Measurements from ENCODE around the gene TBX4.

Gene TBX4

DNA sequence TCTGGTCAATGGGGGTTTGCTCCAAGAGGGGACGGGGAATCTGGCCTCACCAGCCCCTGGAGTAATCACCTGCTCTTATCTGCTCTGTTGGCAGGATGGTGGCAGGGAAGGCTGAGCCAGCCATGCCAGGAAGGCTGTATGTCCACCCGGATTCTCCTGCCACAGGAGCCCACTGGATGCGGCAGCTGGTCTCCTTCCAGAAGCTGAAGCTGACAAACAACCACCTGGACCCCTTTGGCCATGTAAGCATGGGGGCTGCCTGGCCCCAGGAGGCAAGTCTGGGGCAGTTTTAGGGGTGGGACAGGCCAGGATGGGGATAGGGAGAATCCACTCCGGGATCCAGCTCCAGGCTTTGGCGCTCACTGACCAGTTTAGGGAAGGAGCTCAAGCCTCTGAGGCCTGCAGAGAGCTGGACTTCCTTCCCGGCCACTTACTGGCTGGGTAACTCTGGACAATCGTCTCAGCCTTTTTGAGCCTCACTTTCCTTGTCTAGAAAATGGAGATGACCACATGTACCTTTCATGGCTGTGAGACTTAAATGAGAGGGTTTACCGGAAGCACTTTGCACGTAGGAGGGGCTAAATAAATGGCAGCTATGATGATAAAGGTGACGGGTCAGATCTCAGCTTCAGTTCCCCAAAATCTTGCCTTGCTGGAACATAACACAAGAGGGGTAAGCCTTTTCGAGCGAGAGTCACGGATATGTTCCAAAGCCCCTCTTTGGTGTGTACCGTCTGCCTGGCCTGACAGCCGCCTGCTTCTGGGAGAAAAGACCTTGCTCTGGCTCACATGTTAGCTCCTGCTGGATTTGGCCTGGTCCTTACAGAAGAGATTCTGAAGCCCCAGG is 15.4 kb downstream of the TBX4 start:
- no peak for DNase-seq

DNA sequence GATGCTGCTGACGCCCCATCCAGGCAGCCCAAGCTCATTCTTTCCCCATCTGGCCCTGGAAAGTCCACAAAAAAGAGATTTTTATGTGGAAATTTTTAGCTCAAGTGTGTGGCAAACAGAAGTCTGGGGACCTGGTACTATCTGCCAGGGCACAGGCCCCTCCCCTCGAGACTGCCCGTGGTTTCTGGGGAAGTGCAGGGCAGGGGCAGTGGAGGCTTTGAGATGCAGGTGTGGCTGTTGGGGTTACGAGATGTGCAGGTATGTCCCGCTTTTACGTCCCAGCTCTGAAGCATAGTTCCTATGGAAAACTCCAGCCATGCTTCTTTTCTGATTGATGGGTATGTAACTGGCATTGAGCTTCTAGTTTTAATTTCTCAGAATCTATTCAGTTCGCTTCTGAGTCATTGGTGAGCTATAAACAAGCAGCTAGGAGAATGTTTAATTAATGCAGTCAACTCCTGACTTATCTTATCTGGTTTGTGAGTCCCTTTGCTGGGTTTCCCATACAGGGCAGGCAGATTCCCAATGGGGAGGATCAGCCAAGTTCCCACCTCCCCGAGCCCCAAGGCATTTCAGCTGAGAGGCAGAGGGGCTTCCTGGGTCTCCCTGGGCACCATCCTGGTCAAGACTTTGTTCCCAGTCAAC is 16.2 kb downstream of the TBX4 start:
- no peak for DNase-seq

DNA sequence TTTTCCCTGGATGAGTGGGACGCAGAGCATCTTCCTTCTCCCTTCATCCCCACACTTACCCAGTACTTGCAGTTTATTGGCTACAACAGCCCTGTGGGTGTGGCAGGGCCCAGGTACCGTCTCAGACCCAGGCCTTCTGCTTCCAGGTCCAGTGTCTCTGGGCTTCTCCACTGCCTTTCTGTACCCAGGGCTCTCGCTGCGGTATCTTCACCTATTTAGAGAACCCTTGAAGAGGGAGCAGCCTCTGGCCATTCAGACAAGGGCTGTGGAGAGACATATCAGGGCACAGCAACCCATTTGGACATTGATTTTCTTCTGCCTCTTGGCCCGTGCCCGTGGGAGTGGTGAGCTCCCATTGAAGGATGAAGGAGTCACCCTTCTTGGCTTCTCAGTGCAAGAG is 17.3 kb downstream of the TBX4 start:
- no peak for DNase-seq

DNA sequence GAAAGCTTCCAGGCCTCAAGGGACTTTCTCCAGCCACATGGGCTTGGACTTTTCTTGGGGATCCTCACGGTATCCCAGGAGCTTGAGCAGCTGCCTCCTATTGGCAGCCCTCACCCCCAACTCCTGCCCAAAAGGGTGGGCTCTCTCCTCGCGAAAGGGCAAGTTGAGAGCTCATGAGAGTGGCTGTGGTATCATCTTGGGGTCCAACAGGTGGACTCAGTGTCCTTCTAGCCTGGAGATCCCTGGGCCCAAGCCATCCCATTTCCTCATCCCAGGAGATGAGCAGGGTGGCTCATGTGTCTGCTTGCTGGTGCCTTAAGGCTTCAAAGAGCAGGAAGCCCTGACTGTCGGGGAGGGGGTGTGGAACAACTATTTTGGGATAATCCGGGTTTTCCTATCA is 17.7 kb downstream of the TBX4 start:
- no peak for DNase-seq

DNA sequence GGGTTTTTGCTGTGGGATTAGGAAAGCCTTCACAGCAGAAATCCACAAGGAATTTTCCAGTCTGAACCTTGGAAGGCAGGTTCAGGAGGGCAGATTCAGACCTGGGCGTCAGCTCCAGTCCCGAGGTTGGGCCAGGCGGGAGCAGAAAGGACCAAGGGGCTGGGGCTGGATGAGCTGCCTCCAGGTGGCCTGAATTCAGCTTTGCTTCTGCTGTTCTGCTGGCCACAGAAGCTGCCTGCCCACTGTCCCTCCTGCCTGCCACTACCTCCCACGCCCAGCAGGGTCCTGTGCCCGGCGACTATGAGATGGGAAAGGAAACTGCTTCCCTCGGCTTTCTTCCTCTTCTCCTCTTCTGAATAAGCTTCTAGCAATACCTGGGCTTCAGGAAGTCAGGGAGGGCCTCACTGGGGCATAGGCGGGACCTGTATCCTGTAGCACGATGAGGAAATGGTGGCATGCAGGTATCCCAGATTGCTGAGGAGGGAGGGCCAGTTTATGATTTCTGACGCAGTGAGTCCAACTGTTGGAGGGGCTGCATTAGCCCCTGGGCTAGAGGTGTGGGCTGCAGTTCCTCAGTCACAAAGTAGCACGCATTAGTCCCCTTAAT is 18.4 kb downstream of the TBX4 start:
- DNase-seq: no peak

DNA sequence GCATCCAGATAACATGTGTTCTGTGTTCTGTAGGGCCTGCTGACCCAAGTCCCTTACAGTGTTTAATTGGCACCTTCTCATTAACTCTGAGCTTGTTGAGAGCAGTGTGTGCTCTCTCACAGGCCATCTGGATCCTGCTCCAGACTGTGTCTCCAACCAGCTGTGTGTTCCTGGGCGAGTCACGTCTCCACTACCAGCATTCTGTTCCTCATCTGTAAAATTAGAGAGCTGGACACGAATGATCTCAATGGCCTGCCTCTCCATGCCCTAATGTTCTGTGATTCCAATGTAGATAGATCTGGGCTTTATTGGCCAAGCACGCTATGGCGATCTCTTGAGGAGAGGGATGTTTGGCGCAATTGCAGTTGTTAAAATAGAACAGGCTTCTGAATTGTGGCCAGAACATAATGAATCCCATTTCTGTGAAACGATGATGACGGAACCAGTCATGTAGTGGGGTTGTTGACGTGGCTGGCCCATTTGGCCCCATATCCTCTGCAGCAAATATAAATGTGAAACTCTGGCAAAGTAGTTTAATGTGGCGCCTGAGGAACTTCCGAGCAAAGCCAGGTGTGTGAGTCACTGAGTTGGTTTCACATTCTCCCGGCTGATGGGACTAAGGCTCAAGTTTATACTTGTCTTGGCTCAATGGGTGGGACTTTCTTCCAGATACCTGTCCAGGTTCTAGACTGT is 22.2 kb downstream of the TBX4 start:
- no peak for DNase-seq

DNA sequence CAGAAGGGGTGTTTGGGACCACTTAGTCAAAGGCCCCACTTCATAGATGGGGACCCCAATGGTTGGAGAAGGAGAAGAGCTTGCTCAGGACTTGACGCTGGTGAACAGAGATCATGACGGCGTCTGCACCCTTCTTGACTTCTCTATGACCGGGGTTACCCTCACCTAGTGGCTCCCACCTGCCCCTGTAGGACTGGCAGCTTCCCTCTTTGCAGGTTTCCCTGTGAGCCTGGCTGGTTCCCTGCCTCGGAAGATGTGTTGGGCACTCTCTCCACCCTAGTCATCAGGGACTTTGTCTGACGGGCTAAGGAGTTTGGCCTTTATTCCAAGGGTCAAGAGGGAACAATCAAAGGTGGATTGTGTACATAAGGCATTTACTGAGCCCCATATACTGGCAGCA is 22.7 kb downstream of the TBX4 start:
- no peak for DNase-seq

DNA sequence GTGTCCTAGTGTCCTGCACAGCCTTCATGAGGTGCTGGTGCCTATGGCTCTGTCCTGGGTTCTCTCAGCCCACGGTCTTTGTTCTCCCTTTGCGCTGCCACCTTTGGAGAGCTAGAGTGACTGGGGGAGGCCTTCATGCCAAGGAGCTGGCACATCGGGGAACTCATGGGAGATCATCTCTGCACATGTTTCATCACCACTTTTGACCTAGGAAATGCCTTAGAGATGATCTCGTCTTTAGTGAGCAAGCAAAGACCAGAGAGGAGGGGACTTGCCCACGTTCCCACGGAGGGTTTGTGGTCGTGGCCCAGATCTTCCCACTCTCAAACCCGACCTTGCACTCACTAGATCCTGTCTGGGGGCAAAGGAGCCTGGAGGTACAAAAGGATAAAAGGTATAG is 23.5 kb downstream of the TBX4 start:
- no peak for DNase-seq

DNA sequence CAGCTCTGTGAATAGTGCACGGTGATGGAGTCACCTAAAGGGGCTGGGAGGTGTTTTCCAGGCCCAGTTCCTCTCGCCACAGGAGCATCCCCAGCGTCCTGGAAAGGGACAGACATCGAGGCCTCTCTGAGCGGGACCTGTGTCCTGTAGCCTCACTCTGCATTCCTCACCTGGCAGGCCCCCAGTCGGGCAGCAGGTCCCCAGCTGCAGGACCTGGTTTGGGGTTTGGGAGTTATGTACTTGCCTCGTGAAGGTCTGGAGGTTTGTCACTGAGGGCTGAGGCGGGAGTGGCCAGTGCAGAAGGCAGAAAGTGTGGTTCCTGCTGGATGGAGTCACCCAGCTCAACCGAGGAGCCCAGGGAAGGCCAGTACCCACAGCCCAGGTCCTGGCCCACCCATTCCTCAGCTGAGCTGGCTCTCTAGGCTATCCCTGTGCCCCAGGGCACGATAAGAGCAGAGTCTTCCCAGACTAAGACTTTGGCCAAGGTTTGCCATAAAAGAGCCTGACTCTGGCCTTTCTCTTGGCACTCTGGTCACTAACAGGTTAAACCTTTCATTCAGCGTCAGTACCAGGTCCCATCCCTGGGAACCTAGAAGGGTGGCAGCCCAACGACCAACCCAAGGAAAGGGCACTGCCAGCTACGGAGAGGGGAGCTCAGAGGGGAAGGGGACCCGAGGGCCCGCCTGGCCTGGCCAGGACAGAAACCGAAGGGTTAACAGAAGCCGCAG is 24.4 kb downstream of the TBX4 start:
- no peak for DNase-seq

DNA sequence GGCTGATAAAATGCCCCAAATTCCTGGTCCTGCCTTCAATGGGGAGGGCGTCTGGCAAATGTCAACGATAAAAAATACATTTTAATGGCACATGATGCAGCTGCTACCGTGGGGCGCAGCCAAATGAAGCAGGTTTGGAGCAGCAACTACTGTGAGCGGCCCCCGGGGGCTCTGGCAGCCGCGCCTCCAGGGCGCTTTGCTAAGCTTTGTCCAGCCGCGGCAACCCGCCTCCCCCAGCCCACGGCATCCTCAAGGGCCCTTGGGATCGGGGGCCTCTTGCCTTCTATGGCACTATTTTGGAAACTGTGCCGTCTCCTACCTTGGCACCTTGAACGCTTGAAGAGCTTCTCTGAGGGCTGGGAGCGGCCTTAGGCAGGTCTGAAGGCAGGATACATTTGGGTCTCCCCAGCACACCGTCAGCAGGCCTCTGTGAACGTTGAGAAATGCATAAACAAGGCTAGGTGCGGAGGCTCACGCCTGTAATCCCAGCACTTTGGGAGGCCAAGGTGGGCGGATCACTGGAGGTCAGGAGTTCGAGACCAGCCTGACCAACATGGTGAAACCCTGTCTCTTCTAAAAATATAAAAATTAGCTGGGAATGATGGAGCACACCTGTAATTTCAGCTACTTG is 25.1 kb downstream of the TBX4 start:
- DNase-seq: no peak

DNA sequence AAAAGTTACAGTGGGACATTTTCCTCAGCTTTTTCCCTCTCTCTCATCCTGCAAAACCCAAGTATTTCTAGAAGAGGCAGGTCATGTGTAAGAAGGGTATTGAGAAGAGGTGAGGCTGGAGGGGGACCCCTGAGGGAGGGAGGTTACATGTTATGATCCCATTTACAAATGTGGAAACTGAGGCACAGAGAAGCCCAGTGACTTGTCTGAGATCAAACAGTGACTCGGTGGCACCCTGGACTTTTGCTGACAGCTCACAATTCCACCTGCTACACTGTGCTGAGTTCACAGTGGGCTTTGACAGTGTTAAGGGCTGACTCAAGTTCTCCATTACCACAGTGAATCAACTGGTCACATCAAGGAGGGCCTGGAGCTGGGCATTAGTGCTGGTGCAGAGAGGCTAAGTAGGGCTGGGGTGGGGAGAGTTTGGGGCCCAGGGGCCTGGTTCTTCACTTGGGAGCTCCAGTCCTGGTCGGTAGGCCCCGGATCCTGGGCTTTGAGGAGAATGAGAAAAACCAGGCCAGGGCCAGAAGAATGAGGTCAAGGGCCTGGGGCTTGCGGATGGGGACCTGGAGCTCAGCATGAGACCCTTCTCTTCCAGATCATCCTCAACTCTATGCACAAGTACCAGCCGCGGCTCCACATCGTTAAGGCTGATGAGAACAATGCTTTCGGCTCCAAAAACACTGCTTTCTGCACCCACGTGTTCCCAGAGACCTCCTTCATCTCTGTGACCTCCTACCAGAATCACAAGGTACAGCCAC is 26.0 kb downstream of the TBX4 start:
- no peak for DNase-seq

DNA sequence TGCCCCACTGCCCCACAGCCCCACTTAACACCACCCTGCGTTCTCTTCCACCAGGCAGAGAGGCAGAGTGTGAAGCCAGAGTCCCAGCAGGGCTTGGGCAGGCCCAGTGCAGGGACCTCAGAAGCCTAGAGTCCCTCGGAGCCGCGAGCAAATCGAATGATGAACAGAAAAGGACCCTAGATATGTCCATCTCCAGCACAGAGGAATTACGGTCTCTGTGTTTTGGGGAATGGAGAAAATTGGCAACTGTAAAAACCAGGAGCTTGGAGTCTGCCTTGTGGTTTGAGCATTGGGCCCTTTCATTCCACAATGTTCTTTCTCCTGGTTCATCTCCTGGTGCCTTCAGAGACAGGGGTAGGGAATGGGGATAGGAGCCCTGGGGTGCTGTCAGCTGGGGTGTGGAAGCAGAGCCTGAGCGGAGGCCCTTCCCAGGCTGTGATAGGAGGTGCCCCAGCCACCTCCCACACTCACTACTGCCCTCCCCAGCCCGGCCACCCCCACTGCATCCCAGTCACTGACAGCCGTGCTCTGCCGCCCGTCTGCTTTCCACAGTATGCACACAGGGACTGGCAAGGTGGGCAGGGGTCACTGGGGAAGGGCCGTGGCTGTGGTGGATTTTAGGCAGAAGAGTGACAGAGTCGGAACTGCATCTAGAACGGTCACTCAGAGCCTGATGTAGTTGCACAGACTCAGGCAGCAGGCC is 26.7 kb downstream of the TBX4 start:
- DNase-seq: no peak

DNA sequence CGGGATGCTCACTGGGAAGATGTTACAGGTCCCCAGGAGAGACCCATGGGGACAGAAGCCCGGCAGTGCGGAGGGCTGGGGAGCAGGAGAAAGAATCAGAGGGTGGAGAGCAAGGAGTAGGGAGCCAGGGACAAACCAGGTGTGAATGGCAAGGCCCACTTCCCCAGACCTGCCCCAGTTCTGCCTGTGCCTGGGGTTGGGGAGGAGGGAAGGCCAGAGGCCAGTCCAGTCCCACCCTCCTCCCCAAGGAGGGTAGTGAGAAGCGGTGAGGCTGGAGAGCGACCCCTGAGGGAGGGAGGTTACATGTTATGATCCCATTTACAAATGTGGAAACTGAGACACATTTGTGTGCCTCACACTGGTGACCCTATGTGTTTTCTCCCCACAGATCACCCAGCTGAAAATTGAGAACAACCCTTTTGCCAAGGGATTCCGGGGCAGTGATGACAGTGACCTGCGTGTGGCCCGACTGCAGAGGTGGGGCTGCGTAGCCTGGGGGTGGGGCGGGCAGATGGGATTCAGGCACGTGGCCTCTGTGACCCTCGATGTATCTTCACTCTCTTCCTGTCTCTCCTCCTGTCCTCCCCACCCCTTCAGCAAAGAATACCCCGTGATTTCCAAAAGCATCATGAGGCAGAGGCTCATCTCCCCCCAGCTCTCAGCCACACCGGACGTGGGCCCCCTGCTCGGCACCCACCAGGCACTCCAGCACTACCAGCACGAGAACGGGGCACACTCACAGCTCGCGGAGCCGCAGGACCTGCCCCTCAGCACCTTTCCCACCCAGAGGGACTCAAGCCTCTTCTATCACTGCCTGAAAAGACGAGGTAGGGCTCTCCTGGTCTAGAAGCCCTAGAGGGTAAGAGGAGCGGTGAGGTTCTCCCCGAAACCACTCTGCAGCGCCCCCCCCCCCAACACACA is 27.5 kb downstream of the TBX4 start:
- no peak for DNase-seq

DNA sequence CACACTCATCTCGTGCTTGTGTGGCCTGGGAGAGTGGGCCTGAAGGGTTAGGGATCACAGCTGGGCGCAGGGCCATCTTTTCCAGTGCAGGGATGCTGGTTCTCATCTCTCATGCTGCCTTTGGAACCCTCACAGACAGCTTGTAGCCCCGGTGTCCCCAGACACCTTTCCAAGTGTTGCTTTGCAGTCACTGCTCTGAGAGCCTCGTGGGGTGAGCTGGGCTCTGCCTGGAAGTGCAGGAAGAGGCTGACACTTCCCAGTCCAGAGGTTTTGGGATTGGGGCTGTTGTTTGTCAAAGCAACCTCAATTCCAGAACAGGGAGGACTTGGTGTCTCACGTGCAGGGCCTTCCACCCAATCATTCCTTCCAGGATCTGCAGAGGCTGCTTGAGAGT is 28.2 kb downstream of the TBX4 start:
- DNase-seq: no peak

DNA sequence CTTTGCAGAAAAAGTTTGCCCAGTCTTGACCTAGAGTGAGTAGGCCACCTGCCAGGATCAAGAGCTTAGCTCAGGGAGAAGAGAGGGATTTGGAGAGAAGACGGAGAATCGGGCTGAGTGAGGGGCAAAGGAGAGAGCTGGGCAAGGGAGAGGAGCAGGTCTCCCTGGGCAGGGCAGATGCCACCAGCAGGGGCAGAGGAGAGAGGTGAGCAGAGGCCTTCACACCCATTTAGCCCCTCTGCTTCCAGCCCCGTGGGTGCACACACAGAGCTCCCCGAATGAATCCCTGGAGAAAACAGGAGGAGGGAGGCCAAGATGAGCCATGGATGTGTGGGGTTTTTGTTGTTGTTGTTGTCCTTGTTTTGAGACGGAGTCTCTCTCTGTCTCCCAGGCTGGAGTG is 29.2 kb downstream of the TBX4 start:
- DNase-seq: no peak

DNA sequence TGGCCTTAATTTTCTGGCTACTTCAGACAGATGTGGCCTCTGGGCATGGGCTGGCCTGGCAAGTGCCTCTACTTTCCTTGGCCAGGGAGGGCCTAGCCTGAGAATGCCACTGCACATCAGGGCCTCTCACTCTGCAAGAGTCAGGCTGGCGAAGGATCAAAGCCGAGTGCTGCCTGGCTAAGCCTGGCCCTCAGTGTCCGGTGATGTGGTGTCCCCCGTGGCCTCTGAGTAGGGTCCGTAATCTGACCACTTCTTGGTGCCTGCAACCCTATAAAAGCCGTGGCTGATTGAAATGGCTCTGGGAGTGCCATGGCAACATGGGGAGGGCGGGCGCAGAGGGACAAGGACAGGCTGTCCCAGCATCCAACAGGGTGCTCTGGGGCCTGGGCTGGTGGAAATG is 30.2 kb downstream of the TBX4 start:
- DNase-seq: no peak

DNA sequence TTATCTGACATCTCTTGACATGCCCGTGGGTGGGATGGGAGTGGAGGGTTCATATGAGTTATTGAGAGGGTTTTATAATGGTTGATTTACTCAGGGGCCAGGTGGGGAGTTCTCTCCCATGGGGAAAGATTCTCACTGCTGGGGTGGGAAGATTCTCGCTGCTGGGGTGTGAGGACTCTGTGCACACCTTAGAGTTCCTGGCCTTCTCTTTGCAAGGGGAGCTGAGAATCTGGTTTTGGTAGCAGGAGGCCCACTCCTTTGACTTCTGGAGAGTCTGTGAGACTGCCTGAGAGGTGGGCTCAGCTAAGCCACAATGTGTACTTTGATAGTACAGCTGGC is 31.5 kb downstream of the TBX4 start:
- DNase-seq: no peak

DNA sequence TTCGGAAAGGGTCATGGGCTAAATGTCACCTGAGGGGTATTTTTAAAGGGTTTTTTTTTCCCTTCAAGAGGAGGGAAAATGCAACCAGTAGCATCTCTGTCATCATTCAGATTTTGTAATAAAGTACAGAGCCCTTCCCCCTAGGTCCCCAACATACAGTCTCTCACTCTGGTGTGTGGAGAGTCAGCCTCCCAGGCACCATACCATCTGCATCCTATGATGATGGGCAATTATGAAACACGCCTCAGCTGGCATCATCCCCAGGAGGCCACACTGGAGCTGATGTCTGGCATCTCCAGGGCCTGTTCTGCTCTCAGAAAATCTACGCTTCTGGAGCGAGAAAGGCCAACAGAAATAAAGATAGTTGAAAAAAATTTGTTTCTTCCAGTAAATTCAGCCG is 32.0 kb downstream of the TBX4 start:
- DNase-seq: no peak

DNA sequence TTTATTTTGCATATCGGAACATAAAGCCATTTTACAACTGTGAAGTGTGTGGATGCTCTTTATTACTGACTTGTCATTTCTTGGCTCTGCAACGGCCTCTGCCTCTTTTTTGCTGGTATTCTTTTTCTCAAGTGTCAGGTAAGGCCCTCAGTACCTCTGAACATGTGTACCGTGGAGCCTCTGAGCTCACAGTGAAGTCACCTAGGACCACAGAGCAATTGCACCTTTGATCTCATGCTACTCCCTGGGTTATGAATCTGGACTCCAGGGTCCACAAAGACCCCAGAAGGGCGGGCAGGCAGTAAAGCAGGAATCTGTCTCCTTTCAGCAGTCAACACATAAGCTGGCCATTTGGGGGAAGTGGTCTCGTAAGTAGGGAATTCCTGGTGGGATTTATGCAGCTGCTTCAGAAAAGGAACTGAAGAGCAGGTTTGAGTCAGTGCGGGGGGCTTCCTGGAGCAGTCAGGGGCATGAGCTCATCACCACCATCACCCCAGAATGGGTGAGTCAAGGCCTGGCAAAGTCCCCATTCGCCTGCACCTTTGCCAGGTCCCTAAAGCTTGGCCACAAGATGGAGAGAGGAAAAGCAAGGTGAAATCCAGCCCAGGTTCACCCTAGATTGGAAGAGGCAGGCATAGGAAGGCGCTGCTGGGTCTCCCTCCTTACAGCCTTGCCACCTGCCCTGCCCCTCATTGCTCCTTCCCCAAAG is 33.0 kb downstream of the TBX4 start:
- DNase-seq: no peak
